MG63 (cell line): ENCODE results near the gene KCNK2. TPM values are rescaled to one million over a fixed set of nuclear protein-coding genes. Genes with fewer than 3 reads are reported as not detected.

ENCODE experiments used
- DNase-seq: peaks from one replicate; pipeline ENCODE4 v3.0.0-alpha.2; 2020
- H3K27me3 ChIP-seq: fragments of 250-450 bp; sonication (Bioruptor Pico); 2 replicates; pipeline ENCODE4 v1.5.1; 2020; ENCODE audit warnings: mild to moderate bottlenecking, moderate library complexity
- H3K36me3 ChIP-seq: fragments of 250-450 bp; sonication (Bioruptor Pico); 2 replicates; pipeline ENCODE4 v1.5.1; 2020; ENCODE audit warnings: mild to moderate bottlenecking, moderate library complexity
- H3K4me3 ChIP-seq: fragments of 250-450 bp; sonication (Bioruptor Pico); 2 replicates; pipeline ENCODE4 v1.5.1; 2020; ENCODE audit warnings: mild to moderate bottlenecking, moderate library complexity
- H3K9me3 ChIP-seq: fragments of 250-450 bp; sonication (Bioruptor Pico); 2 replicates; pipeline ENCODE4 v1.5.1; 2020; ENCODE audit warnings: mild to moderate bottlenecking, moderate library complexity
- total RNA-seq: library from RNA; depleted of rRNA; stranded (reverse); fragments of >200 nt; shearing (Covaris generic); gene quantifications from 2 replicates; pipeline ENCODE4 v1.2.3, GENCODE V29; 2014; ENCODE audit warnings: low replicate concordance

Gene KCNK2
- total RNA-seq, 1 experiment from 2014 or later = 2.8 TPM

GRCh38 chr1:215188302-215188950, 105.9 kb downstream of the KCNK2 start:
- Histone ChIP-seq H3K4me3 (no peak overlapping the region), H3K9me3 (no peaks in the 10 kb centered on the region), H3K36me3 (no peaks in the 10 kb centered on the region), H3K27me3 (no peaks in the 10 kb centered on the region)
- DNase-seq = no peak

DNA sequence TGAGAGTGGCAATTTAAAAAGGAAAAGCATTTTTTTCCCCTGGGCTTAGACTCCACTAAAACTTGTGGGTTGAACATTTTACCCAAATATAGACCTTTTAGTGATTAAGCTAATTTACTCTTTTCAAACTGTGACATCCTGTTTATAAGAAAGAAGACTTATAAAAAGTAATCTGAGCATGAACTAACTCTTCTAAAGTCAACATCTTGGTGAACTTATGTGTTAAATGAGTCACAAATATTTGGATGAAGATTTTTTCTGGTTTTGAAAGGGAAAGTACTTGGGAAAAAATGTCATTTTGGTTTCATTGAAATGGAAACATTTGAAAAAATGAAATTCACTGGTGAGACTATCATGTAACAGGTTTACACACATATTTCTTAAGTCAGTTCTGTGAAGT, 109.8 kb downstream of the KCNK2 start:
- Histone ChIP-seq H3K27me3 (no peaks in the 10 kb centered on the region), H3K36me3 (no peaks in the 10 kb centered on the region), H3K4me3 (no peak overlapping the region), H3K9me3 (no peaks in the 10 kb centered on the region)
- DNase-seq = no peak

- DNase-seq = no peak
- Histone ChIP-seq H3K9me3 (no peaks in the 10 kb centered on the region), H3K36me3 (no peaks in the 10 kb centered on the region), H3K27me3 (no peaks in the 10 kb centered on the region), H3K4me3 (no peak overlapping the region)
Measured at GRCh38 chr1:215198021-215198420, 115.5 kb downstream of the KCNK2 start.

DNA sequence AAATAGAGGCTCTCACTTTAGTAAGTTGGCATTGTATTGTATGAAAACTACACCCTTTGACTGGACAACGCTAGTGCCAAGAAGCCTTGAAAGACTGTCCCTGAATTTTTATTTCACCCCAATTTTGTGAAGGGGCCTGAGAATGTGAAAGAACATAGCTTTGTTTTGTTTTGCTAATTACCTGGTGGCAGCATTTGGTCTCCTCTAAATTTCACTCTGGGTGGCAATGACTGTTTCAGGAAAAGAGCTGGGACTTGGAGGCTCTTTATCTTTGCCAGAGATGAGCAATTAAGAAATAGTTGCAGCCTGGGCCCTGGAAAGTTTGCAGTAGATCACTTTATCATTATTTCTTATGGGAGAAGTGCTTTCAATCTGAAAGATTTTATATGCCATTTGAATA, 117.6 kb downstream of the KCNK2 start:
- Histone ChIP-seq H3K36me3 (no peaks in the 10 kb centered on the region), H3K4me3 (no peak overlapping the region), H3K27me3 (no peaks in the 10 kb centered on the region), H3K9me3 (no peaks in the 10 kb centered on the region)
- no peak for DNase-seq

DNA sequence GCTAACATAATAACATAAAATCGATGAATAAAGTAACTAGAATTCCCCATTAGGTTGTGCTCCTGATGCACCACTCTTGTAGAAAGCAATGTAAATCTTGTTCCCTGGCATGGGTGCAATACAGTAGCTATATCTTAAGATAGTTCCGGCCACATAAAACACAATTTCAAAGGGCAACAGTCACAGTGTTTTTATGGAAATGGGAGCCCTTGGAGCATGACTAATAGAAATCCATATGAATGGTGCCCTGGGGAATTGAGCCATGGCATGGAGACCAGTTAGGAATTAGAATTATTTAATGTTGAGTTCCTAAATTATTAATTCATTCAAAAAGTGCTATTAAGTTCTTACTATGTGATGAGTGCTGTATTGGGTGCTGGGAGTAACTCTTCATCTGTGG, 118.7 kb downstream of the KCNK2 start:
- no peak for DNase-seq
- Histone ChIP-seq H3K9me3 (no peaks in the 10 kb centered on the region), H3K36me3 (no peaks in the 10 kb centered on the region), H3K4me3 (no peak overlapping the region), H3K27me3 (no peaks in the 10 kb centered on the region)

DNA sequence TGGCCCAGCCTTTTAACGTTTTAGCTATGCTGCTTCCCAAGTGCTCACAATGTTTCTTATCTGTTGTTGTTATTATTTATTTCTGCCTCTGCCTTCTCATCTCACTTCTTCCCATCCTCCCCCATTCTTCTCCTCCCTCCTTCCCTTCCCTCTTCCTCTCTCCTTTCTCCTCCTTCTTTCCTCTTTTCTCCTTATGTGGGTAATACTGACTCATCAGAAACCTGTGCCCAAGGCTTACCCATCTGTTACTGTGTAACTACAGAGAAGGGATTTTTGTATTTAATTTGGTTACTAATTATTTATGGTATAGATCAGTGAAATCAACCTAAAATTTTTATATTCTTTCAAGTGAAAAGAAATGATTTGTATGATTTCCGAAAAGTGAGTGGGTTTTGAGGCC, 120.3 kb downstream of the KCNK2 start:
- no peaks in the 10 kb centered on the region for H3K36me3 ChIP-seq
- no peaks in the 10 kb centered on the region for H3K9me3 ChIP-seq
- no peak overlapping the region for H3K4me3 ChIP-seq
- no peaks in the 10 kb centered on the region for H3K27me3 ChIP-seq
- DNase-seq = no peak

- no peak for DNase-seq
- Histone ChIP-seq H3K27me3 (no peaks in the 10 kb centered on the region), H3K4me3 (no peak overlapping the region), H3K9me3 (no peaks in the 10 kb centered on the region), H3K36me3 (no peaks in the 10 kb centered on the region)
Measured at GRCh38 chr1:215210167-215210566, 127.6 kb downstream of the KCNK2 start.

DNA sequence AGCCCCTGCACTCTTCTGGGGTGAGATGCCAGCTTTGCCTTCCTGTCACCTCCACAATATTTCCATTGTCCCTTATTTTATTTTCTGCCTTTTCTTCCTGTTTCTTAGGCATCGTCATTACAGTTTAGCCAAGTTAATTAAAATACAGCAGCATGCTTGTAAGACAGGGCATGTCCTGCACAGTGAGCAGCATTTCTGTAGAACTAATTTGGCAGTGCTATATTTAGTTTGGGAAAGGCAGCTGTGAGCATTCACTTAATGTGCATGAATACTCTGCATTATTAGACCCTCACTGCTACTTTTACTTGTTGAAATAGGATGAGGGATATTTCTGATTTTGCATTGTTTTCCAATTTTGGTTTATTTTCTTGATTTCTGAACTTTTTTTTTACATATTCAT, 133.3 kb downstream of the KCNK2 start:
- H3K9me3 ChIP-seq = no peaks in the 10 kb centered on the region
- H3K27me3 ChIP-seq = no peaks in the 10 kb centered on the region
- no peaks in the 10 kb centered on the region for H3K36me3 ChIP-seq
- H3K4me3 ChIP-seq = no peak overlapping the region
- DNase-seq = no peak

DNA sequence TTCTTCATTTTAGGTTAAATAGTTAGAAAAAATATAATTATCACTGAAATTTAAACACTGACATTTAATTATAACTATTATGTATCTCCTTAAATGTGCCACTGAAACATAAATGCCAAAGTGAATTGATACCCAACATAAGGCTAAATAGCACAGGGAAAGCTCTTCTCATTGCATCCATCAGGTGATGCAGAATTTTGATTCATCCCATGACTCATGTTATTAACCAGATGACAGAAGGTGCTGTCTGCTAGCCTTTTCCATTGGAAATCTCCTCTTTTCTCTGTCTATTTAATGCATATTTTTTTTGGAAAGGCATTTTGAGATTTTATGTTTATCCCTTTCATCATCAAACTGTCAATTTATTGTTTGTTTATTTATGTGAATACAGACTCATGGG, 136.8 kb downstream of the KCNK2 start:
- H3K36me3 ChIP-seq = no peaks in the 10 kb centered on the region
- H3K4me3 ChIP-seq = no peak overlapping the region
- no peaks in the 10 kb centered on the region for H3K9me3 ChIP-seq
- DNase-seq = no peak
- no peaks in the 10 kb centered on the region for H3K27me3 ChIP-seq

DNA sequence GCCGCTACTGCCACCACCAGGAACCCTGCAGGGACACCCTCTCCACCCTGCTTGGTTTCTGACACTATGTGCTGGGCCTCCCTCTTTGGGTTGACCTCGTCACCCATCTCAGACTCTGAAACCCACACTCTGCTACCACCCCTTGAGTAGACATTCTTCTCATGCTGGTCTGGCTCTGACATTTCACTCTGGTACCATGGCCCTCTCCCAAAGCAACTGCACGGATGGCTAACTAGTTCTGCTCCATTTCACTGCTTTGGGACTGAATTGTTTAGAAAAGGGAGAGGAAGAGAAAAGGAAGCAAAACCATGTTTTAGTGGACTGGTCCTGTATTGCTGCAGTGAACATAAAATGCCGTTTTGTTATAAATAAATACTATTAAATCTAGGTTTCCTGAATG, 137.8 kb downstream of the KCNK2 start:
- Histone ChIP-seq H3K9me3 (no peaks in the 10 kb centered on the region), H3K36me3 (no peaks in the 10 kb centered on the region), H3K4me3 (no peak overlapping the region), H3K27me3 (no peaks in the 10 kb centered on the region)
- no peak for DNase-seq

DNA sequence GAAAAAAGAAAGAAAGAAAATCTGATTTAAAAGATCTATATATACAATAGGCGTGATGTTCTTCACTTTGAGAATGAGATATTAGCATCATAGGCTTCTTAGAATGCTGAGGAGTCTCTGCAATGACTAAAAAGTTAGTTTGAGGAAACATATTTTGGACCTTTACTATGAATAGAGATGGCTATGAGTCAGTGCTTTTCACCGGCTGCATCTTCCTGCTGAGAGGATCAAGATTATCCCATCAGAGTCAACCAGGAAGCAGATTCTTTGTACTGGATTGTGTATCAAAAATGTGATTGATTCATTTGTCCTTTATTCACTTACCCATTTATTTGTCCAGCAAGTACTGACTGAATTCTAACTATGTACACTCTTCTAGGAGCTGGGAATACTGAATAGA, 144.2 kb downstream of the KCNK2 start:
- Histone ChIP-seq H3K4me3 (no peak overlapping the region), H3K36me3 (no peaks in the 10 kb centered on the region), H3K9me3 (no peaks in the 10 kb centered on the region), H3K27me3 (no peaks in the 10 kb centered on the region)
- no peak for DNase-seq

DNA sequence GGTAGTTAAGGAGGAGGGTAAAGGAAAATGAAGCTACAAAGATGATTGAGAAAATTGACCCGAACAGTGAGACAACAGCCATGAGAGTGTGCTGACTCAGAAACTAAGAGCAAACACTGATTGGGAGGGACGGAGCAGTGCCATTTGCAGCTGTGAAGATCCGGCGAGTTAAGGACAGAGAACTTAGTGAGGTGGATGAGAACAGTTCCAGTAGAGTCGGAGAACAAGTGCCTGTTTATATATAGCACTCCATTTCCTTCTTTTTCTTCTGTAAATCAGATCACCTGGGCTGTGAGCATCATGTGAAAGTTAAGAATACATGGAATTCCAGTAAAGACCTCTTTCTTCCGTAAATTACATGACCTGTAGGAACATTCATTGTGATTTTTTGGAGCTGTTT, 145.7 kb downstream of the KCNK2 start:
- H3K27me3 ChIP-seq = no peaks in the 10 kb centered on the region
- no peak for DNase-seq
- H3K36me3 ChIP-seq = no peaks in the 10 kb centered on the region
- H3K4me3 ChIP-seq = no peak overlapping the region
- no peaks in the 10 kb centered on the region for H3K9me3 ChIP-seq

DNA sequence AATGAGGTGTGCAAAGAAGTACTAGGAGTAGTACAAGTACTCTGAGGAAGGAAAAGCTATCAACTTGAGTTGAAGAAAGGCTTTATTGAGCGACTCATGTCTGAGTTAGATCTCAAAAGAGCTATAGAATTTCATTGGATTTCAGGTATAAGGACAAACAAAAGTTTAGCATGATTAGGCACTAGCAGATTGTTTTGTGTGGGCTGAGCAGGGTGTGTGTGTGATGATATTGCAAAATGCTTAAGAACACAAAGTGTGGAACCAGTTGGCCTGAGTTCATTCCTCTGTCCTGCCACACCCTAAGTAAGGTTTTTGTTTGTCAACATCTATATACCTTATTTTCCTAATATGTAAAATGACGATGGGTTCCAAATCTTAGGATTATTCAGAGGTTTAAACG, 158.9 kb downstream of the KCNK2 start:
- Histone ChIP-seq H3K9me3 (no peaks in the 10 kb centered on the region), H3K27me3 (no peaks in the 10 kb centered on the region), H3K36me3 (no peaks in the 10 kb centered on the region), H3K4me3 (no peak overlapping the region)
- no peak for DNase-seq

GRCh38 chr1:215243345-215244054, 161.0 kb downstream of the KCNK2 start:
- H3K36me3 ChIP-seq = no peaks in the 10 kb centered on the region
- H3K4me3 ChIP-seq = no peak overlapping the region
- DNase-seq = no peak
- H3K9me3 ChIP-seq = no peaks in the 10 kb centered on the region
- no peaks in the 10 kb centered on the region for H3K27me3 ChIP-seq

GRCh38 chr1:215250913-215251312, 168.4 kb downstream of the KCNK2 start:
- H3K27me3 ChIP-seq = no peaks in the 10 kb centered on the region
- no peak for DNase-seq
- H3K9me3 ChIP-seq = no peaks in the 10 kb centered on the region
- H3K36me3 ChIP-seq = no peaks in the 10 kb centered on the region
- no peak overlapping the region for H3K4me3 ChIP-seq

DNA sequence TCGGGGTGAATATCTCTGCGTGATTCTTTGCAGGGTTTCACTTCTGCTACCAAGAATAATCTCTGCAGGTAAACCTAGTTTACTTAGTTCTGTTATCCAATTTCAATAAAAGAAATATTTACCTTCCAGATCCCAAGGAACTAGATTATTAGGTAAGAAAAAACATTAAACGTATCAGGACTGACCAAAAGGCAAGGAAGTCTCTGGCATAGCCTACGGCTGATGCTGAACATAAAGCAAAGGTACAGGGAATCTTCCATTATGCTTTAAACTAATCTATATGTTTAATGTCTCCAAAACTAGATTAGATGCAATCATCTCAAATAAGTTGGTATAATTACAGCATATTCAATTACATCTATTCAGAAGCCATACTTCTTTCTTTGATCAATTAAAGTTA, 168.9 kb downstream of the KCNK2 start:
- Histone ChIP-seq H3K36me3 (no peaks in the 10 kb centered on the region), H3K4me3 (no peak overlapping the region), H3K27me3 (no peaks in the 10 kb centered on the region), H3K9me3 (no peaks in the 10 kb centered on the region)
- no peak for DNase-seq

- H3K9me3 ChIP-seq = no peaks in the 10 kb centered on the region
- DNase-seq = no peak
- no peaks in the 10 kb centered on the region for H3K36me3 ChIP-seq
- no peak overlapping the region for H3K4me3 ChIP-seq
- H3K27me3 ChIP-seq = no peaks in the 10 kb centered on the region
Measured at GRCh38 chr1:215252164-215252563, 169.6 kb downstream of the KCNK2 start.

GRCh38 chr1:215256936-215257679, 174.6 kb downstream of the KCNK2 start:
- no peak overlapping the region for H3K4me3 ChIP-seq
- H3K9me3 ChIP-seq = no peaks in the 10 kb centered on the region
- no peak for DNase-seq
- no peaks in the 10 kb centered on the region for H3K27me3 ChIP-seq
- no peaks in the 10 kb centered on the region for H3K36me3 ChIP-seq
